ENCODE data around the gene C3orf22. TPM values are rescaled to one million over a fixed set of nuclear protein-coding genes. Genes with fewer than 3 reads are reported as not detected.

C3orf22 gene
- total RNA-seq, 1 donor from 2014 or later: not detected

DNA sequence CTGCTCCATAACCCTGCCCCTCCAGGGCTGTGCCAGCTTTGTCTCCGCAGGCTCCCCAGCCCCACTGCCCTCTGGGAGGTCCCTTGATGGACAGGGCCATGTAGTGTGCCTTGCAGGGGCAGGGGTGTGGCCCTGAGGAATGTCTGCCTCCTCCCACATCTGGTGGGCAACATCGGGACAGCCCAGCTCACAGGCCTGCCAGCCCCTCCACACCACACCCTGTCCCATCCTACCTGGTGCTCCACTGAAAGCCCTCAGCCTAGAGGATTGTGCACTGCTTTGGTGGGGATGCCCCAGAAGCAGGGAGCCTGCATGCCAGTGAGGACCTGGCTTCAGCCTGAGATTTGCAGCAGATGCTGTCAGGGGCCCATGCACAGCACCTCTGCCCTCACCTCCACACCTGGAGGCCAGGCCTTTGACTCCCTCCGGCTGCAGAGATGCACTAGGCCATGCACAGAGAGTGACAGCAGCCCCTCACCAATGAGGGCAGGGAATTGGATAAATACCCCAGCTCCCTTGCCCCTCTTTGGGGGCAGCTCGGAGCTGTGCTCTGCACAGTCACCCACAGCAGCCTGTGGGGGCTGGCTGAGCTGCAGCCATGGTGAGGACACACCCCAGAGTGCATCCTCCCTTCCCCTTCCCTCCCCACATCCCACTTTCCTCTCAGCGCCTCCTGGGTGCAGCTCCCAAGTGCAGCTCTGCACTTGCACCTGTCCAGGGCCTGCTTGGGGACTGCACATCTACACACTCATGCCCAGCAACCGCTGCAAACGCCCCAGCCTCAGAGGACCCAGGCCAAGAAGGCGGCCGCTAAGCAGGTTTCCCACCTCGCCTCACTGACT is 2.7 kb downstream of the C3orf22 start:
- Histone ChIP-seq H3K9me3 (replicated peaks) (peaks cover 1% of the 10 kb centered on the region), H3K36me3 (no peaks in the 10 kb centered on the region), H3K4me1 (no peaks in the 10 kb centered on the region), H3K4me3 (no peak overlapping the region), H3K27ac (replicated peaks) (no peak overlapping the region), H3K27me3 (ENCODE audit: low read depth) (no peaks in the 10 kb centered on the region)
- TF ChIP-seq CTCF (IDR thresholded peaks at IDR 0.05; ENCODE audit: borderline replicate concordance): no peak
- no peak for DNase-seq
- intact Hi-C loops (cut with micrococcal nuclease): no loop called here

DNA sequence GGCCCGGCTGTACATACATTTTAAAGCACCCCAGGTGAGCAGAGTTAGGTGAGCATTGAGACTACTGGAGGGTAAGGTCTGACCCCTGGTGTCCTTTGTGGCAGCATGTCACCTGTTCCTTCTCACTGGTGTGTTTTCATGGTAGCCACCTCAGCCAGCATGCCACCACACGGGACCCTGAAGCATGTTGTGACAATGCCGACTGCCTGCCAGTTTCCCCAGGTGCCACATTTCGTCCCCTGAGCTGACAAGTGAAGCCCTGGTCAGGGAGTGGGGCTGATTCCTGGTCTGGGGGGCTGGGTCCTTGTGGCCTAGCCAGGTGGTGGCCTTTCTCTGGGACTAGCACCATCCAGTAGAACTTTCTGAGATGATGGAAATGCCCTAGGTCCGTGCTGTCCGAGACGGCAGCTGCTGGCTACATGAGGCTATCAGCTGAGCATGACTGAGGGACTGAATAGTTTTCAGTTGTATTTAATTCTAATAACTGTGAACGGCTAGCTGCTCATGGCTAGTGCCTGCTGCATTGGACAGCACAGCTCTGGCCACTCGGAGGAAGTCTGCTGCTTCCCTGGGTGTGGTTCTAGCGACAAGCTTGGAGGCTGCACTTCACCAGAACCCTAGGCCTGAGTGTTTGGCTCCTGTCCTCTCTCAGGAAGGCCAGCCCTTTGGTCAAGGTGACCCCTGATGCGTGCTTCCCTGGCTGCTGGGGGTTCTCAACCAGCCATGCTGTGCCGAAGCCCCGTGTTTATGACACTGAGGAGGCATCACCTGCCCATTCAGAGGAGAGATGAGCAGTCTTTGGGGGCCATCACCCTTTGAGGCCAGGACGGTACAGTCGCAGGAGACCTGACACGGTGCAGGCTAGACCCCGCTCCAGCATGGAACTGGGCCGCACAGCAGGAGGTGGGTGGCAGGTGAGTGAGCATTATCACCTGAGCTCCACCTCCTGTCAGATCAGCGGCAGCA is 3.9 kb downstream of the C3orf22 start:
- TF ChIP-seq CTCF (IDR thresholded peaks at IDR 0.05; ENCODE audit: borderline replicate concordance): no peak
- Histone ChIP-seq H3K27ac (replicated peaks) (no peak overlapping the region), H3K36me3 (no peaks in the 10 kb centered on the region), H3K4me1 (peaks cover 12% of the 10 kb centered on the region), H3K9me3 (replicated peaks) (no peaks in the 10 kb centered on the region), H3K27me3 (ENCODE audit: low read depth) (no peaks in the 10 kb centered on the region), H3K4me3 (no peak overlapping the region)
- intact Hi-C loops (cut with micrococcal nuclease): no loop called here
- no peak for DNase-seq

GRCh38 chr3:126553284-126554084 is 5.2 kb downstream of the C3orf22 start:
- no peak for DNase-seq

DNA sequence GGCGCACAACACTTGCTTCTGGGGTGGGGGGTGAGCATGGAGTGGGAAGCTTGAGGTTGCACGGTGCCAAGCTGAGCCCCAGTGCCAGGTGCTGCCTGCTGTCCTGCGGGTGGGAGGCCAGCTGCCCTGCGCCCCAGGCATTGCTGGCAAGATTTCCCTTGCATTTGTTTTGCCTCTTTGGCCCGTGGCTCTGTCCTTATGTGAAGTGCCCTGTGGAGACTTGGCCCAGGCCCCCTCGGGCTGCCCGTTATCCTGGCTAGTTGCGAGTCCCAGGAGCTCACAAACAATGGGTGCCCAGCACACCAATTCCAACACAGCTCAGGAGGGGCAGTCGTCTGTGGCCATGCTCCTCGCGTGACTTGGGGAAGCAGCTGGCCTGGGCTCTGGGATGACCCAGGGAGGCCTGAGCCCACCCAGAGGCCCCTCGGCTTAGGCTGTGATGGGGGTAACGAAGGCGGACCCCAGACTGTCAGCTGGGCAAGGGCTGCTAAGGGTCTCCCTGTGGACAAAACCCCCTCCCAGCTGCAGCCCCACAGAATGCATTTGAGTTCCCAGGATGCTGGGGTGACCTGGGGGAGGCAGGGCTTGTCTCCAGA is 5.9 kb downstream of the C3orf22 start:
- Histone ChIP-seq H3K4me1 (peaks cover 13% of the 10 kb centered on the region), H3K36me3 (no peaks in the 10 kb centered on the region), H3K27me3 (ENCODE audit: low read depth) (peaks cover 4% of the 10 kb centered on the region), H3K27ac (replicated peaks) (no peak overlapping the region), H3K4me3 (no peak overlapping the region), H3K9me3 (replicated peaks) (no peaks in the 10 kb centered on the region)
- TF ChIP-seq CTCF (IDR thresholded peaks at IDR 0.05; ENCODE audit: borderline replicate concordance): no peak
- intact Hi-C loops (cut with micrococcal nuclease): no loop called here
- DNase-seq: no peak

More at GRCh38 chr3:126553284-126554084, 5.2 kb downstream of the C3orf22 start:
- Histone ChIP-seq H3K27me3 (ENCODE audit: low read depth) (peaks cover 4% of the 10 kb centered on the region), H3K36me3 (no peaks in the 10 kb centered on the region), H3K9me3 (replicated peaks) (no peaks in the 10 kb centered on the region), H3K27ac (replicated peaks) (no peak overlapping the region), H3K4me3 (no peak overlapping the region), H3K4me1 (peaks cover 13% of the 10 kb centered on the region)
- intact Hi-C loops (cut with micrococcal nuclease): no loop called here
- no peak for TF ChIP-seq CTCF (IDR thresholded peaks at IDR 0.05; ENCODE audit: borderline replicate concordance)
